ENCODE data around the gene DOCK1.
"Not testable (repeated sequence)": the region's sequence is repeated elsewhere in the genome, so short reads cannot be mapped to it uniquely, and the experiment has no call there.

Gene DOCK1

DNA sequence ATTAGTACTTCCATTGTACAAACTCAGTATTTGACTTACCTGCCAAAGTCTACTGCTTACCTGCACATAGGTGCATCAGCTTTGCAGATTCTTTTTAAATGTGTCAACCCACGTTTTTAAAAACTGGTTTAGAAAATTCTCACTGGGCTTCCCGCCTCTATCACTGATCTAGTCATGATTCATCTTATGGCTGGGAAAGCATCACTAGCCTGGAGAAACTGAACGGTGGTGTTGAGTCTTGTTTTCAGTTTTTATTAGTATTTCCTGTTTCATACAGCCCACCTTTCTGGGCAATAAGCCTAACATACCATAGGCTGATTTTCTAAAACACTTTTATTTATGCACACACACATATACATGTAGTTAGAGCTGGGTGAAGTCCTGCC, 19.7 kb downstream of the DOCK1 start:
- DNase-seq (ENCODE audit: low read depth, low spot score), result no peak

DNA sequence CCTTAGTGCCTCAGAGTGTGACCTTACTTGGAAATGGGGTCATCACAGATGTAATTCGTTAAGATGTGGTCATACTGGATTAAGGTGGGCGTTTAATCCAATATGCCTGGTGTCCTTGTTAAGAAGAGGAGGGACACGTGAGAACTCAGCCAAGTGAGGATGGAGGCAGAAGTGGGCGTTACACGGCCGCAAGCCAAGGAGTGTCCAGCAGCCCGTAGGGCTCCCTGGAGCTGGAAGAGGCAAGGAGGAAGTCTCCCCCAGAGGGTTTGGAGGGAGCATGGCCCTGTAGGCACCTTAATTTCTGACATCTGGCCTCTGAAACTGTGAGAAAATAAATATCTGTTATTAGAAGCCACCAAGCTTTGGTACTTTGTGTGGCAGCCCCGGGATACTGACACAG, 21.3 kb downstream of the DOCK1 start:
- no peak for DNase-seq (ENCODE audit: low read depth, low spot score)

DNA sequence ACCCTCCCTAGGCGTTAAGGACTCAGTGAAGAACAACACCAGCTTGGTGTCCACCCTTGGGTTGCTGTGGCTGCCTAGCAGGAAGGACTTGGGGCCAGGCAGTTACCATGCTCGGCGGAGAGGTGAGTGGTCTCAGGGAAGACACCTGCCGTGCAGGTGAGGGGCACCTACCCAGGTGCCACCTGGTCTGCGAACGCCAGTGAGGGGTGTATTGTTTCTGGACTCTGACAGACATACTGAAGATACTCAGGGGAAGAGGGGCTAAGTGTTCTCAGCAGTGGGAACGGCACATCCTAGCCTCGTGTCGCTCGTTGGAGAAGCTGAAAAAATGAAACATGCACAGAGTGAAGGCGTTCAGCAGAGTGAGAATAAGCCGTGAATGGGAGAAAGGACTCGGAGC, 22.6 kb downstream of the DOCK1 start:
- DNase-seq (ENCODE audit: low read depth, low spot score), result no peak

- no peak for DNase-seq (ENCODE audit: low read depth, low spot score)
Observed at GRCh38 chr10:126928274-126928673, 23.0 kb downstream of the DOCK1 start.

DNA sequence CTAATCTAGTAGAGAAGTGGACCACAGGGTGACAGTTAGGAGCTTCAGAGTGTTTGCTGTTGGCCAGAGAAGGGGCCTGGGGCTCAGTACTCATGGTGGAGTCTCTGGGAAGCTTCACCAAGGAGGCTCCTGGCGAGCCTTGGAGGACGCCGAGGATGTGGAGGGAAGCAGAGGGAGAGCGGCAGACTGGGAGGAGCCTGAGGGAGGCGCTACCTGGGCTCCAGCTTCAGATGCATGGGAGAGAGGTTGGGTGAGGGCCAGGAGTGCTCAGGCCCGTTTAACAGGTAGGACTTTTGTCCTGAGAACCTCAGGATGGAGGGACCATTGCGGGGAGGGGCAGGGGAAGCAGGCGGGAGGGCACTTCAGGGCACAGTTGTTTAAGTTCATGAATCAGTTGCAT, 24.2 kb downstream of the DOCK1 start:
- DNase-seq (ENCODE audit: low read depth, low spot score), result no peak

DNA sequence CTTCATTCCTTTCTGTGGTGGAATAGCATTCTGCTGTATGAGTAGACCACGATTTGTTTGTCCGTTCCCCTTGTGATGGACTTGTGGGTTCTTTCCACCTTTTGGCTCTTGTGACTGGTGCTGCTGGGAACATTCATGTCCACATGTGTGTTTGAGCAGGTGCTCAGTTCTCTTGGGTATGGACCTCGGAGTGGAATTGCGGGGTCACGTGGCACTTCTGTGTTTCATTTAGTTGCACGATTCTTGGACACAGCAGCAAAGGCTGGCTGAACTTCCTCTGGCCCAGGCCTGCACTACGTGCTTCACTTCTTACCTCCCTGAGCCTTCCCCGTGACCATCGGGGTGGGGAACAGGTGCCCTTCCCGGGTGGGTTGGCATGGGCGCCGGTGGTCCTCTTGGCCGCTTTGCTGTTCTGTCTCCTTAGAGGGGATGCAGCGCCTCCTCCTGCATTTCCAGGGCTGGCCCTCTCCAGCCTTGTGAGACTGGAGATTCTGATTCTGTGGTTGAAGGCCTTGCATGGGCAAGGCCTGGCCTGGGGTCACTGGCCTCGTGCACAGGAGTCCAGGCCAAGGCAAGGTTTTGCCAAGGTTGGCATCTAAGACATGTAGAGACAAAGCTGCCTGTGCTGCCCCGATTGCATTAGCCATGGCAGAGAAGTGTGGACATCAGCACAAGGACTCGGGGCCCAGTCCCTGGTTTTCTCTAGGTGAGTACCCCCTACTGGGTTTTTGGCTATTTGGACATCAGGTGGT, 25.1 kb downstream of the DOCK1 start:
- DNase-seq (ENCODE audit: low read depth, low spot score), result no peak

GRCh38 chr10:126930883-126931503, 25.8 kb downstream of the DOCK1 start:
- DNase-seq (ENCODE audit: low read depth, low spot score), result no peak

DNA sequence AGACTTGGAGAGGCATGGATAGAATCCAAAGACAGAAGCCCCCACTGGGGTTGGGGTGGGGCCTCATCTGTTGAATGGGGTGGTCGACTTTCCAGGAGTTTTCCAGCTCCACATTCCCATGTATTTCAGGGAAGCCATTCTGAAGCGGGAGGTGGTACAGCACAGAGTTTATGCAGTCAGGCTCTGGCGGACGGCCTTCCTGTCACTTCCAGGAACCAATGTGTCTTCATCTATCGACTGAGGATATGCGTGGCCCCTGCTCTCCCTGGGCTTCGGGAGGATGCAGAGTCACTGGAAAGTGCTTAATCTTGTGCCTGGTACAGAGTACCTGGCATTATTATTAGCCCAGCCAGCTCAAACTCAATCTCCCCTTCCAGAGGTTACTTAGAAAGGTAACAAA, 26.3 kb downstream of the DOCK1 start:
- no peak for DNase-seq (ENCODE audit: low read depth, low spot score)

- DNase-seq (ENCODE audit: low read depth, low spot score), result no peak
Observed at GRCh38 chr10:126932516-126932915, 27.3 kb downstream of the DOCK1 start.

DNA sequence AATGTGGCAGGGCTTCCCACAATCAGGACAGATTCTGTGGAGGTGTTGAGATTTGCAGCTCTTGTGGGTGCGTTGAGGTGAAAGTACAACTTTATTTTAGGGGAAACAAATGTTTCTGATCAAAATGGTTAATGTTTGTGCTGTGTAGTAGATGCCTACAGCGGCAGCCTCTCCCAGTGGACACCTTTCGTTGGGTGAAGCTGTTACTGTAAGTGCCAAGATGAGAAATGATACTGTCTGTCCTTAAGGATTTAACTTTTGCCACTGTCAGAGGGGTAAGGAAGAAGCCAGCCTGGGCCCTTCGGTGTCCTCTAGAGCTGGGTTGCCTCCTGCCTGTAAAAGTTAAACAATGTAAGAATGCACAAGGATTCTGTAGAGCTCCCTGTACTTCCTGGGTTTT, 27.9 kb downstream of the DOCK1 start:
- DNase-seq (ENCODE audit: low read depth, low spot score), result no peak

- DNase-seq (ENCODE audit: low read depth, low spot score), result no peak
Observed at GRCh38 chr10:126935263-126935946, 30.2 kb downstream of the DOCK1 start.

DNA sequence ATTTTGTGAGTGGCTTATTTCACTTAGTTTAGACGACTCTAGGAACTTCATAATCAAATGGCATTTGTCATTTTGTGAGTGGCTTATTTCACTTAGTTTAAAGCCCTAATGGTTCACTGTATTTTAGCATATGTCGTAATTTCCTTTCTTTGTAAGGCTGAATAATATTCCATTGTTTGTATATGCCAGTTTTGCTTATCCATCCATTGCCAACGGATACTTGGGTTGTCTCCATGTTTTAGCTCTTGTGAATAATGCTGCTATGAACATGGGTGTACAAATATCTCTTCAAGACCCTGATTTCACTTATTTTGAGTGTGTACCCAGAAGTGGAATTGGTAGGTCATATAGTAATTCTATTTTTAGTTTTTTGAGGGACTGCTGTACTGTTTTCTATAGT, 31.8 kb downstream of the DOCK1 start:
- no peak for DNase-seq (ENCODE audit: low read depth, low spot score)

DNA sequence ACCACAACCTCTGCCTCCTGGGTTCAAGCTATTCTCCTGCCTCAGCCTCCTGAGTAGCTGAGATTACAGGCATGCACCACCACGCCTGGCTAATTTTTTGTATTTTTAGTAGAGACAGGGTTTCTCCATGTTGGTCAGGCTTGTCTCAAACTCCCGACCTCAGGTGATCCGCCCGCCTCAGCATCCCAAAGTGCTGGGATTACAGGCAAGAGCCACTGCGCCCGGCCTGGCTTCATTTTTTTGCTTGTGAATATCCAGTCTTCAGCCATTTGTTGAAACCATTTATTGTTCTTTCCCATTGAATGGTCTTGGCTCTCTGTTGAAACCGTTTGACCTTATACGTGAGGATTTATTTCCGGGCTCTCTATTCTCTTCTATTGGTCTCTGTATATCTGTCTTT, 32.9 kb downstream of the DOCK1 start:
- not testable (repeated sequence) for DNase-seq (ENCODE audit: low read depth, low spot score)

- no peak for DNase-seq (ENCODE audit: low read depth, low spot score)
Observed at GRCh38 chr10:126939706-126940105, 34.5 kb downstream of the DOCK1 start.

DNA sequence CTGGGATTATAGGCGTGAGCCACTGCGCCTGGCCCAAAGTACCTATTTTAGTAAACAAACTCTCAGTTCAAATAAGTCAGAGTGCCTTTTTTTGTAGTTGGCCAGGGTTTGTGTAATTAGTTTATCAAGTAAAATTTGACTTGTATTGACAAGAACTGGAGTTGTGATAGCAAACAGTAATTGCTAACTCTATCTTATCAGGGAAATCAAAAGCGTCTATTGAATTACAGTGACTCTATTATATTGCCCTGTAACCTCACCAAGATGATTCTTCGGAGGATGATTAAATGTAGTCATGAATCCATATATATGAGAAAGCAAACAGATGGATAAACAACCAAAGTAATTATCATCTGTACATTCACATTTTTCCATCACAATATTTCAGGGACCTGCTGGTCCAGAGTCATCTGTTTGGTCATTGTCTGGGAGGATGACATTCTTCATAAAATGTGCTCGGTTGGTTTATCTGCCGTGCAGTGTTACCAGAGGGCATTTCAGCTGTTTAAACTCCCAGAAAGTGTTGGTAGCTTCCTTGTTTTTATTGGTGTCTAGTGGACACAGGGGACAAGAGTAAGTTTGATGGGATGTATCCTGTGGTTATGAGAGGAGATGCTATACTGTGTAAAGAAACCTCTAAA, 35.6 kb downstream of the DOCK1 start:
- DNase-seq (ENCODE audit: low read depth, low spot score), result no peak

- DNase-seq (ENCODE audit: low read depth, low spot score), result no peak
Observed at GRCh38 chr10:126944191-126944590, 39.0 kb downstream of the DOCK1 start.

DNA sequence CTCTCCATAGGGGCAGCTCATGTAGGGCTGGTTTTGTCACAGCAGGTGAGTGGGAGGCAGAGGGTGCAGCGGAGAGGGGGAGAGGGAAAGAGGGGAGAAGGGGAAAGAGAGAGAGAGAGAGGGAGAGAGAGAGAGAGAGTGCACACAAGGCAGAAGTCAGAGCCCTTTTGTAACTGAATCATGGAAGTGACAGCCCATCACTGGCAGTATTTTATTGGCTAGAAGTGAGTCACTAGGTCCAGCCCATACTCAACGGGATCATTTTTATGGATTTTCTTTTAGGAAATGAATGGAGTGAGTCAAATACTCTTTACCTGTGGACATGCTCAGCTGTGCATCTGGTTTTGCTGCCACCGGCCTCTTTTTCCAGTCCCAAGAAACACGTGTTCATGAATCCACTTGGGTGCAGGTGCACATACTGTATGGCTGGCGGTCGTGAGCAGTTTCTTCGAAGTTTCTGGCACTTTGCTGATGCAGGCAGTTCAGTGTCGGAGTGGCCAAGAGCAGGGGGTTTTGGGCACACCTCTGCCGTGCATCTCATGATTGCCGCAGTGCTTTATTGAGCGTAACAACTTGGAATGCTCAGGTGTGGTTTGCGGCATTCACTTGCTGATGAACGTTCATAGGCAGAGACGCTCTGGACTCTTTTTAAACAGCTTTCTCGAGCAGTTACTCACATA, 40.3 kb downstream of the DOCK1 start:
- DNase-seq (ENCODE audit: low read depth, low spot score), result no peak

- DNase-seq (ENCODE audit: low read depth, low spot score), result no peak
Observed at GRCh38 chr10:126946746-126947145, 41.5 kb downstream of the DOCK1 start.

DNA sequence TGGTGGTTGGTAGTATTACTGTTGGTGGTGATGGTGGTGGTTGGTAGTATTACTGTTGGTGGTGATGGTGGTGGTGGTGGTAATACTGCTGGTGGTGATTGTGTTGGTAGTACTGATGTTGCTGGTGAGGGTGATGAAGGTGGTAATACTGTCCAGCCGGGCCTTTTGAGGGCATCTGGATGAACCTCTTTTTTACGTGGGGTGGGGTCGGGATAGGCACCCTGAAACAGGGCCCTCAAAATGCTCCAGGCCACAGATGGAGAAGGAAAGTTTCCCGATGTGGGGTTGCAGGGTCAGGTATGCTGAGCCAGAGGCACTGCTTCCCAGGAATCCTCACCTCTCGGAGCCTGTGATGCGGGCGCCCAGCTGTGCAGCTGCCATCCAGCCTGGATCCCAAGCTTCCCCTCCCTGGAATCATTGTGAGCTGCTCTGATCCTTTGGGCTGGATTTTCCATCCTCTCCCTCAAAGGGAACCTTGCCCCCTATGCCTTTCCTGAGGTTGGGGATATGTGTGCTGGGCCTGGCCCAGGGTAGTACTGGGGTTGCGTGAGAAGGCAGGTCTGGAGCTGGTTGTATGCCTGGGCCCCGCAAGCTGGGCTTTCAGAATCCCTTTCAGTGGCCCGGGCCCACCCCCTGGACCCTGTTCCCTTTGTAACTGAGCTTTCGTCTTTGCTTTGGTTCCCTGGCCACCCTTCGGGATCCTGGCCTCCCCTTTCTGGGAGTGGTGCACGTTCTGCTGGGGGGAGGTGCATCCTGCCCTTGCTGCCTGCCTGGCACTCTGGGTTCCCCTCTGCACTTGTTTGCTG, 43.3 kb downstream of the DOCK1 start:
- DNase-seq (ENCODE audit: low read depth, low spot score), result no peak

DNA sequence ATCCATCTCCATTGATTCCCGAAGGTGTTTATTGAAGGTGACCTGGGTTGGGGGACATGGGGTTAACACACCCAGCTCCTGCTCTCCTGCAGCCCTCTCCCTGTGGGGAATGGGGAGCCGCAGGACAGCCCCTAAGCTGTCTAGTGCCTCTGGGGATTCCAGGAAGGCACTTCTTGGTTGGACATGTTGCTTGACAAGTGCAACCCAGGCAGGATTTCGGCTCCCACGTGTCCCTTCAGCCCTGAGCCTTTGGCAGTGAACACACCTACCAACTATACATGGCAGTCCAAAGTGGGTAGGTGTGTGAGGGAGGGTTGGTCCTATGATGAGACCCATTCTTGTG, 43.9 kb downstream of the DOCK1 start:
- DNase-seq (ENCODE audit: low read depth, low spot score), result no peak

- DNase-seq (ENCODE audit: low read depth, low spot score), result no peak
Observed at GRCh38 chr10:126950401-126951105, 45.3 kb downstream of the DOCK1 start.
